HepG2 (cell line): ENCODE measurements around the gene ABCC1. TPM values are rescaled to one million over a fixed set of nuclear protein-coding genes. Genes with fewer than 3 reads are reported as not detected.

ENCODE experiments used
- ATF6 ChIP-seq: sonication (generic); formaldehyde crosslinking; conservative IDR thresholded peaks from 2 replicates; pipeline ENCODE4 v1.4.0; 2020; ENCODE audit warnings: missing genetic modification reagents
- CBFB ChIP-seq: sonication (generic); formaldehyde crosslinking; IDR thresholded peaks from 2 replicates; pipeline ENCODE4 v1.4.0; 2020; ENCODE audit warnings: missing genetic modification reagents
- CEBPZ ChIP-seq: IDR thresholded peaks from 2 replicates; pipeline ENCODE4 v1.6.1; 2012; ENCODE audit warnings: low read length, improper control_type of control experiment
- CHCHD3 ChIP-seq: sonication (generic); formaldehyde crosslinking; IDR thresholded peaks from 2 replicates; pipeline ENCODE4 v1.8.0; 2022; ENCODE audit warnings: mild to moderate bottlenecking, missing genetic modification reagents, moderate library complexity
- DR1 ChIP-seq: sonication (generic); formaldehyde crosslinking; IDR thresholded peaks from 2 replicates; pipeline ENCODE4 v1.8.0; 2021; ENCODE audit warnings: mild to moderate bottlenecking, missing genetic modification reagents, inconsistent platforms
- EZH2 ChIP-seq: conservative IDR thresholded peaks from 2 replicates; pipeline ENCODE4 v1.6.1; 2012; ENCODE audit warnings: mild to moderate bottlenecking, low read depth, low read length, moderate library complexity
- FOXA3 ChIP-seq: IDR thresholded peaks from 2 replicates; pipeline ENCODE4 v1.6.1; 2016; ENCODE audit warnings: missing genetic modification reagents, missing compliant biosample characterization
- IKZF4 ChIP-seq: sonication (generic); formaldehyde crosslinking; IDR thresholded peaks from 2 replicates; pipeline ENCODE4 v1.5.1; 2020; ENCODE audit warnings: borderline replicate concordance, mild to moderate bottlenecking, low read depth, missing genetic modification reagents; ENCODE audit errors: not compliant biosample characterization
- KAT8 ChIP-seq: IDR thresholded peaks from 2 replicates; pipeline ENCODE4 v1.6.1; 2016; ENCODE audit warnings: missing genetic modification reagents, missing compliant biosample characterization
- MXD1 ChIP-seq: sonication (generic); formaldehyde crosslinking; IDR thresholded peaks from 2 replicates; pipeline ENCODE4 v1.4.0; 2020; ENCODE audit warnings: mild to moderate bottlenecking, missing genetic modification reagents
- NFYC ChIP-seq: IDR thresholded peaks from 2 replicates; pipeline ENCODE4 v1.6.1; 2016; ENCODE audit warnings: missing genetic modification reagents, missing compliant biosample characterization
- PATZ1 ChIP-seq: sonication (generic); formaldehyde crosslinking; IDR thresholded peaks from 2 replicates; pipeline ENCODE4 v1.4.0; 2020; ENCODE audit warnings: missing genetic modification reagents
- RXRA ChIP-seq: sonication (generic); formaldehyde crosslinking; IDR thresholded peaks from 2 replicates; pipeline ENCODE4 v1.5.1; 2020; ENCODE audit warnings: missing genetic modification reagents
- SALL2 ChIP-seq: sonication (generic); formaldehyde crosslinking; IDR thresholded peaks from 2 replicates; pipeline ENCODE4 v1.8.1; 2023; ENCODE audit warnings: mild to moderate bottlenecking, missing genetic modification reagents, inconsistent platforms
- TAF1 ChIP-seq: sonication (generic); formaldehyde crosslinking; IDR thresholded peaks from 2 replicates; pipeline ENCODE4 v1.4.0; 2020; ENCODE audit warnings: missing genetic modification reagents
- ZBTB38 ChIP-seq: sonication (generic); formaldehyde crosslinking; IDR thresholded peaks from 2 replicates; pipeline ENCODE4 v1.5.1; 2020; ENCODE audit warnings: mild to moderate bottlenecking, missing genetic modification reagents
- ZBTB44 ChIP-seq: sonication (generic); formaldehyde crosslinking; IDR thresholded peaks from 2 replicates; pipeline ENCODE4 v1.4.0; 2020; ENCODE audit warnings: missing genetic modification reagents
- ZNF224 ChIP-seq: sonication (generic); formaldehyde crosslinking; IDR thresholded peaks from 2 replicates; pipeline ENCODE4 v1.5.0; 2020; ENCODE audit warnings: mild to moderate bottlenecking, missing genetic modification reagents
- ZNF44 ChIP-seq: sonication (generic); formaldehyde crosslinking; IDR thresholded peaks from 2 replicates; pipeline ENCODE4 v1.5.1; 2020; ENCODE audit warnings: mild to moderate bottlenecking, missing genetic modification reagents
- ZNF615 ChIP-seq: sonication (generic); formaldehyde crosslinking; IDR thresholded peaks from 2 replicates; pipeline ENCODE4 v1.5.0; 2020; ENCODE audit warnings: mild to moderate bottlenecking, missing genetic modification reagents, borderline replicate concordance
- ZNF788 ChIP-seq: sonication (generic); formaldehyde crosslinking; IDR thresholded peaks from 2 replicates; pipeline ENCODE4 v1.5.0; 2020; ENCODE audit warnings: mild to moderate bottlenecking, missing genetic modification reagents, borderline replicate concordance
- polyA plus RNA-seq, 8 experiments: library from polyadenylated mRNA; depleted of rRNA in 3 of 8; stranded (reverse) in 7 of 8; unstranded in 1 of 8; fragments of >200 nt; fragmentation: Illumina TruSeq in 4 of 8; extraction: Trizol in 4 of 8; gene quantifications; 2 replicates each; pipeline versions ENCODE4 v1.2.1 to v1.2.3, GENCODE V29; 2011 to 2016; ENCODE audit warnings: low read depth in 4 of 8, missing spikeins in 1 of 8, mixed read lengths in 1 of 8; ENCODE audit not compliant: insufficient read depth in 1 of 8
- total RNA-seq, 5 experiments: library from RNA; depleted of rRNA; stranded (reverse); fragments of >200 nt; fragmentation: Illumina TruSeq; extraction: Trizol; gene quantifications; 2 replicates each; pipeline ENCODE4 v1.2.3, GENCODE V29; 2016; ENCODE audit warnings: low read depth in 1 of 5

ABCC1 gene
- total and polyA plus RNA-seq, 2 of the 13 experiments (the other 11 are each of a cell fraction or from before 2014, with no cell fraction given) = 13.0 to 30.6 TPM

- no peak for TF ChIP-seq CEBPZ
- no peak for TF ChIP-seq IKZF4
- TF ChIP-seq MXD1 = no peak
- no peak for TF ChIP-seq CBFB (CRISPR knock-in tag)
- no peak for TF ChIP-seq ATF6 (CRISPR knock-in tag)
- no peak for TF ChIP-seq EZH2
- TF ChIP-seq SALL2 (CRISPR knock-in tag) = no peak
- TF ChIP-seq RXRA (CRISPR knock-in tag) = peak; percentile 98
- TF ChIP-seq TAF1 (CRISPR knock-in tag) = no peak
- TF ChIP-seq PATZ1 = peak; percentile 61; the same call in 1 of the 2 replicates
- TF ChIP-seq ZNF44 (CRISPR knock-in tag) = no peak
- TF ChIP-seq ZNF224 (CRISPR knock-in tag) = no peak
- no peak for TF ChIP-seq NFYC (CRISPR knock-in tag)
- no peak for TF ChIP-seq ZNF615
- no peak; the same call in 1 of the 2 replicates for TF ChIP-seq ZBTB38
- no peak for TF ChIP-seq ZNF788 (CRISPR knock-in tag)
- no peak for TF ChIP-seq CHCHD3 (CRISPR knock-in tag)
- TF ChIP-seq KAT8 (CRISPR knock-in tag) = peak; percentile 73
- no peak for TF ChIP-seq ZBTB44 (CRISPR knock-in tag)
- no peak for TF ChIP-seq DR1 (CRISPR knock-in tag)
- peak; percentile 43 for TF ChIP-seq FOXA3 (CRISPR knock-in tag)
Observed at GRCh38 chr16:16021988-16022682, 72.7 kb downstream of the ABCC1 start (continued).
